Right ventricle myocardium superior (tissue), 1 donor: ENCODE measurements around the gene CDPF1. TPM values are rescaled to one million over a fixed set of nuclear protein-coding genes. Genes with fewer than 3 reads are reported as not detected.

Experiments used
- ATAC-seq: fragments of 200-7000 bp; cut with Tn5 transposase; one replicate; pipeline ENCODE4 v1.9.1; 2020; ENCODE audit warnings: mild to moderate bottlenecking; ENCODE audit not compliant: poor library complexity
- DNase-seq: peaks from one replicate; pipeline ENCODE4 v3.0.0-alpha.2; 2020
- intact Hi-C: fragments of 100-400 bp; cut with DNase I; formaldehyde crosslinking; loops from one replicate; pipeline ENCODE4 v1.11.2; 2022
- long read RNA-seq: library from polyadenylated mRNA; unstranded; transcript quantifications from one replicate; pipeline ENCODE4 v2.0.0, GENCODE V29; 2021
- total RNA-seq: library from RNA; stranded (reverse); fragmentation: NEBNext Ultra II Directional; extraction: Animal tissue kit (Norgen Biotek cat#: 25700); gene quantifications from one replicate; pipeline ENCODE4 v1.2.1, GENCODE V29; 2021
- donor health status: DM: no; HTN: yes; CAD: no; lungs with severe emphysema.

Gene CDPF1, protein sequence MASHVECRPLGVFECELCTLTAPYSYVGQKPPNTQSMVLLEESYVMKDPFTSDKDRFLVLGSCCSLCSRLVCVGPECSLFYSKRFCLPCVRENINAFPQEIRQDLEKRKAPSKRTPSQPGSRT
- total RNA-seq: 5.4 TPM
- long read RNA-seq, transcript CDPF1-201 (4 exons, 1,875 nt): major isoform, 14 of 23 reads
- long read RNA-seq, partial matches to known transcripts: 1 of 23 reads
- long read RNA-seq, other reads (novel, unspliced or antisense): 8 of 23 reads

DNA sequence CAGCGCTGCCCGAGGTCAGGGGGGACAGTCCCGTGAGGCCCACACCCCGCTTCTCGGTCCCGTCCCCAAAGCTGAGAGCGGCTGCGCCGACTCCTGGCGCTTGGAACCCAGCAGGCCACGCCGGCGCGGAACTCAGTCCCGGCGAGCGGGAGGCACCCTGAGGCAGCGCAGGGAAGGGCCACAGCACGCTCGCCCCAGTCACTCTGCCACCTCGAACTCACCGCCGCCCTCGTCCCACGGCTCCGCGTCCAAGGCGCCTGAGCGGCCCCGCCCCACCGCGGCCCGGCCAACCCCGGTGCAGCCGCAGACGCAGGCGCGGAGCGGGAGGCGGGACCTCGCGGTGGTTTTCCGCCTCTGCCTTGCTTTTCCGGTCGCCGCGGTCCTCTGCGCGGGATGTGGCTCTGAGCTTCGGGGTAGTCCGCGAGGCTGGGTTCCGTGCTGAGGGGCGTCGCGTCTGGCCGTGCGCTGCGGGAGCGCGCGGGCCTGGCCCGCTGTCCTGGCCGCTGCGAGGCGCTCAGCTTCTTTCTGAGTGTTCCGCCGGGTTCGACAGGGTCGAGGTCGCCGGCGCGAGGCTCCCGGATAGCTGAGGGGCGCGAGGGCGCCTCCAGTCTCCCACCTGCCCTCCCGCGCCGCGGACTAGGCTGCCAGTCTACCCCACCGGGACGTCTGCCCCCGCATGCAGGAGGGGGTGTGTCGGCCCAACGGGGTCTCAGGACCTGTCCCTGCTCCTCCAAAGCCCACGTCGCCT lies at the start of gene CDPF1:
Gene CDPF1, minus strand, starts transcription at position 259 of the 748 bp plus-strand sequence. CDS start 2,009 bp downstream, outside the sequence.
- intact Hi-C loops: no loop called here
- peak; percentile 96 for ATAC-seq
- peak; percentile 96 for DNase-seq

DNA sequence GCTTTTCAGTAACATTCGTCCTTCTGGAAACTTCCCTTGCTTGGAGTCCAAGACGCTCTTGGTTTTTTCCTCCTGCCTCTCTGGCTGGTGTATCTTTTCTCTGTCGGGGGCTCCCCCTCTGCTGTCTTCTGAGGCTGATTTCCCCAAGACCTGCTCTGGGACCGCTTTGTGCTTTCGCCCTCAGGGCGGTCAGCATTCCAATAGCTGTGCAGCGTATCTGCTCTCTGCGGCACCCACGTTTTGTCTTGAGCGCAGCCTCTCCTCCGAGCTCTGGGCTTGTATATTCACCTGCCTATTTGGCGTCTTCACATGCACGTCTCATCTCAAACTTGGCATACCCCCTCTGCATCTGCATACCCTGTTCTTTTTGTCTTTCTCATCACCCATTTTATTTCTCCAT lies 49.0 kb upstream of the CDPF1 start:
- intact Hi-C loops: loop anchor here (5.0 kb wide), 2 partner anchors 152 to 177 kb away; no protein-coding TSS in a partner anchor
- ATAC-seq: no peak
- DNase-seq: peak; percentile 8

- DNase-seq (peak; percentile 57), ATAC-seq (peak; percentile 2)
- intact Hi-C loops: loop anchor here (5.0 kb wide), 2 partner anchors 150 to 175 kb away; no protein-coding TSS in a partner anchor
Measured at GRCh38 chr22:46297151-46297812, 47.2 kb upstream of the CDPF1 start.

DNA sequence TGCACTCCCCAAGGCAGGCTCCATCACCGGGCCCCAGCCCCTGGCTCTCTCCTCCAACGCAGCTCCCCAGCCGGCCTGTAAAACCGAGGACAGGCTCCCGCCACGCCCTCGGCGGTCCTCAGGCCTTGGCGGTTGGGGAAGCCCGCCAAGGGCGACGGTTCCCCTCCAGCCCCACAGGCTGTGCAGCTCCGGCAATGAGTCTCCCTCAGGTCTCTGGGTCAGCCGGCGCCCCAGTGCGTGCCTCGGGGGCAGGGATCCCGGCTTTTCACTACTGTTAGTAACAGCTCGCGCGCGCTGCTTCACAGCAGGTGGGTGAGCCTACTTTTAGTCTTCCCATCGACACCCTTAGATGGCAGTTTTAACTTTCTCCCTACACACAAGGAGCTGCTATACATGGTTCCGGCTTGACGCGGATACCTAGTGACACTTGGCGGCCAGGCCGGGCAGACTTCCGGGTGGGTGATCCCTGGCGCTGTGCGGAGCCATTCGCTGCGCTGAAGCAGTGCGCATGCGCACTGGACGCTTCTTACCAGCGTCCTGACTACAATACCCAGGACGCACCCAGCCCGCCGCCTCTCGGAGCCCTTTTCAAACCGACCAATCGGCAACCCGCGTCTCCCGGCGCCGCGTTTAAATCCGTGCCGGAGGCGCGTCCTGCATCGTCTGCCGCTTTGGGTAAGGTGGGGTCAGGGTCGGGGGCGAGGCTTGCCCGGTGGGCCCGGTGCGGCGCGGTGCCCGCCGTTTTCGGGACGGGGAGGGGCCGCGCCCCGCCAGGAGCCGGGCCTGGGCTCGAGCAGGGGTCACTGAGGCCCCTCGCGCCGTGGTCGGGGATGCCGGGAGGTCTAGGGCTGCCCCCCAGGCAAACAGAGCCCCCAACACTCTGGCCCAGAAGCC lies 46.4 kb upstream of the CDPF1 start, which contains the start of gene GTSE1:
Gene GTSE1, plus strand, starts transcription at position 614 of the 894 bp plus-strand sequence. CDS start 531 bp downstream, outside the sequence.
- DNase-seq (peak; percentile 100), ATAC-seq (peak; percentile 98)
- intact Hi-C loops: loop anchor here (5.0 kb wide), 2 partner anchors 149 to 174 kb away; no protein-coding TSS in a partner anchor

- intact Hi-C loops: loop anchor here (5.0 kb wide), 2 partner anchors 148 to 173 kb away; no protein-coding TSS in a partner anchor
- DNase-seq (peak; percentile 31), ATAC-seq (no peak)
Measured at GRCh38 chr22:46295277-46295971, 45.3 kb upstream of the CDPF1 start.

GRCh38 chr22:46294784-46295183 lies 44.7 kb upstream of the CDPF1 start:
- DNase-seq (peak; percentile 30), ATAC-seq (no peak)
- intact Hi-C loops: loop anchor here (5.0 kb wide), 2 partner anchors 147 to 172 kb away; no protein-coding TSS in a partner anchor

- DNase-seq (peak; percentile 78), ATAC-seq (no peak)
- intact Hi-C loops: no loop called here
Measured at GRCh38 chr22:46293577-46294260, 43.6 kb upstream of the CDPF1 start.

DNA sequence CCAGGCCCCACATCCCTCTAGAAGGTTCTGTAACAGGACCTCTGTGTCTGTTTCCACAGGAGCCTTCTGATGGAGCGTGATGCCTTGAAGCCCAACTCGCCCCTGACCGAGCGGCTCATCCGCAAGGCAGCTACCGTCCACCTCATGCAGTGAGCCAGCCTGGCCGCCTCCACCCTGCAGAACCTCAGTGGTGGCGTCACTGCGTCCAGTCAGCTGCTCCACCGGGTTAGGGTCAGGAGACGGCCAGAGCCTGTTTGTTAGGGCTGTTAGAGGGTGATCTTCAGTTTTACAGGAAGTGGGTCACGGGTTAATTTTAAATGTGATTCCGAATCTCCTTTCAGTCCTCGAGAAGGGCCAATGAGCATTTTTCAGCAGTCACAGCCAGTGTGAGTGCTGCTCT lies 42.6 kb upstream of the CDPF1 start:
- DNase-seq: peak; percentile 42
- intact Hi-C loops: no loop called here
- no peak for ATAC-seq

GRCh38 chr22:46292173-46292572 lies 42.1 kb upstream of the CDPF1 start:
- DNase-seq (no peak), ATAC-seq (no peak)
- intact Hi-C loops: no loop called here

DNA sequence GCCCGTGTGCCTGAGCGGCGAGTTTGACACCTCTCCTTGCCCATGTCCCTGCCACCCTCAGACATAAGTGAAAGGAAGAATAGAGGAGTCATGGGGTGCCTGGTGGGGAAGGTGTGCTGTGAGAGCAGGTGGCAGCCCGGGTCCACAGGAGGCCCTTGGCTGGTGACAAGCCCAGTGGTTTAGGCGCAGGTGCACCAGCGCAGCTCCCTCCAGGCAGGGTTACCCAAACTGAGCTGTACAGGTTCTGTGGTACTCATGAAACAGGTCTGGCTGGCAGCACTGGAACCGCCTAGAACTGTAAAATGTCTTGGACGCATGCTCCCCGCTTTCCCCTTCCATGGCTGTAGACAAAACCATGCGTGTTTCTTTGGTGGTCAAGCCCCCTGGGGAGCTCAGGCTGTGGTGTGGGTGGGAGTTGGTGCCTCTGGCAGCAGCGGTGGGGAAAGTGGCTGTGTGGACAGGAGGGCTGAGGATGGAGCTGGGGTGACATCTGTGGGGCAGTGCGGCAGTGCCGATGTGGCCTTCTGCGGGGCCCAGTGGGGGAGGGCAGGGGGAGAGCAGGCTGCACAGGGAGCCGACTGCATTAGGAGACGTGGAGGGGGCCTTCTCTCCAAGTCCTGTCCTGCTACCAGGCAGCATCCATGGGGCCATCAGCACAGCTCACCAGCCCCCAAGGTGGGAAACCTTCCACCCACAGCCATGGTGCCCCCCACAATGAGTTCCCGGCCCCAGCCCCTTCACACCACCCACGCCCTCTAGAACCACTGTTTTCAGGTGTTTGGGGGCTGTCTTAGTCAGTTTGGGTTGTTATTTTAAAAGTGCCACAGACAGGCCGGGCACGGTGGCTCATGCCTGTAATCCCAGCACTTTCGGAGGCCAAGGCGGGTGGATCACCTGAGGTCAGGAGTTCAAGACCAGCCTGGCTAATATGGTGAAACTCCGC lies 41.0 kb upstream of the CDPF1 start:
- DNase-seq (peak; percentile 30), ATAC-seq (no peak)
- intact Hi-C loops: no loop called here

DNA sequence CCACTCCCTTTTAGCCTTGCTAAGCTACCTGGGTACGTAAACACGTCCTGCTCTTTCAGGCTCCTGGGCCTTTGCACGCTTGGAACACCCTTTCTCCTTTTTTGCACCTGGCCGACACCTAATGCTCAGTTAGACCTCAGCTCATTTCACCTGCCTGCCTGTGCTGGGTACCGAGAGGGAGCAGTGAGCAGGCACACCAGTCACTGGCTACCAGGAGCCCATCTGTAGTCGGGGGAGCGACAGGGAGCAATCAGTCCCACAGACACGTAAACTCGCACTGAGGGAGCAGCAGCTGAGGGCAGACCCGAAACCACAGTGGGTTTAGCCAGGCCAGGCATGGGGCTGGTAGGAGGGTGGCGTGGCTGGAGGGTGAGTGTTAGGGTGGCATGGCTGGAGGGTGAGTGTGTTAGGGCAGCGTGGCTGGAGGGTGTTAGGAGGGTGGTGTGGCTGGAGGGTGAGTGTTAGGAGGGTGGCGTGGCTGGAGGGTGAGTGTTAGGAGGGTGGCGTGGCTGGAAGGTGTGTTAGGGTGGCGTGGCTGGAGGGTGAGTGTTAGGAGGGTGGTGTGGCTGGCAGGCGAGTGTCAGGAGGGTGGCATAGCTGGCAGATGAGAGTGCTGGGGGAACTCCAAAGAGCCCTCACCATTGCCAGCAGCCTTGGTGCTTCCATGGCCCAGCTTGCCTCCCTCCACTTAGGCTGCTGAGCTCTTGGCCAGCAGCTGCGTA lies 40.2 kb upstream of the CDPF1 start:
- intact Hi-C loops: no loop called here
- DNase-seq: peak; percentile 71
- ATAC-seq: peak; percentile 73

- ATAC-seq (peak; percentile 4), DNase-seq (peak; percentile 46)
- intact Hi-C loops: no loop called here
Measured at GRCh38 chr22:46289244-46289891, 39.3 kb upstream of the CDPF1 start.

GRCh38 chr22:46288846-46289243 lies 38.8 kb upstream of the CDPF1 start:
- DNase-seq (no peak), ATAC-seq (no peak)
- intact Hi-C loops: no loop called here

GRCh38 chr22:46287873-46288751 lies 38.0 kb upstream of the CDPF1 start:
- ATAC-seq (peak; percentile 25), DNase-seq (peak; percentile 68)
- intact Hi-C loops: no loop called here
